ENCODE data around the gene PODXL2. TPM values are rescaled to one million over a fixed set of nuclear protein-coding genes. Genes with fewer than 3 reads are reported as not detected.

PODXL2 gene
- total RNA-seq, 1 donor from 2014 or later, result 14.5 TPM

- no peaks in the 10 kb centered on the region for H3K27me3 ChIP-seq (ENCODE audit: insufficient read depth, low read length)
- DNase-seq (ENCODE audit: low read depth), result no peak
- peaks cover 4% of the 10 kb centered on the region for H3K36me3 Mint-ChIP-seq (ENCODE audit: low read depth, unreplicated experiment)
- H3K4me3 ChIP-seq (ENCODE audit: insufficient read depth, low read depth, low read length), result no peak overlapping the region
- H3K79me2 ChIP-seq (ENCODE audit: insufficient read depth, low read length), result peaks cover 71% of the 10 kb centered on the region
- FAIRE-seq, result no peak
- no peaks in the 10 kb centered on the region for H3K9me3 Mint-ChIP-seq (ENCODE audit: unreplicated experiment)
- H3K27me3 Mint-ChIP-seq (ENCODE audit: low read depth, unreplicated experiment), result no peaks in the 10 kb centered on the region
- no peak overlapping the region for H3K9ac ChIP-seq (ENCODE audit: low read length)
- H2AFZ ChIP-seq (ENCODE audit: low read depth, low read length), result no peak overlapping the region
- H3K27ac ChIP-seq (ENCODE audit: low read depth, low read length), result no peak overlapping the region
- peaks cover 30% of the 10 kb centered on the region for H3K4me1 ChIP-seq (ENCODE audit: insufficient read depth, low read length)
- H3K36me3 ChIP-seq (ENCODE audit: insufficient read depth, low read length), result no peaks in the 10 kb centered on the region
- H3K27ac Mint-ChIP-seq (ENCODE audit: unreplicated experiment), result no peak overlapping the region
- peaks cover 64% of the 10 kb centered on the region for H4K20me1 ChIP-seq (ENCODE audit: insufficient read depth, low read length)
- no peaks in the 10 kb centered on the region for H3K9me3 ChIP-seq (ENCODE audit: insufficient read depth, low read depth, low read length)
- no peak overlapping the region for H3K4me3 Mint-ChIP-seq (ENCODE audit: unreplicated experiment)
- H3K4me1 Mint-ChIP-seq (ENCODE audit: low read depth, unreplicated experiment), result peaks cover 18% of the 10 kb centered on the region
- TF ChIP-seq EZH2 (IDR thresholded peaks at IDR 0.05; ENCODE audit: insufficient read depth, low read length), result no peak
- TF ChIP-seq CTCF (IDR thresholded peaks at IDR 0.05; ENCODE audit: insufficient read depth, low read depth, low read length), result no peak
- no peak overlapping the region for H3K4me2 ChIP-seq (ENCODE audit: low read length)
These were observed 41.1 kb upstream of the PODXL2 start for GRCh38 chr3:127587876-127588275.

GRCh38 chr3:127588806-127589577 lies 40.0 kb upstream of the PODXL2 start:
- H3K4me2 ChIP-seq (ENCODE audit: low read length), result peak overlapping the region; percentile 98
- H4K20me1 ChIP-seq (ENCODE audit: insufficient read depth, low read length), result peaks cover 57% of the 10 kb centered on the region
- H3K27me3 ChIP-seq (ENCODE audit: insufficient read depth, low read length), result no peaks in the 10 kb centered on the region
- peak overlapping the region; percentile 89 for H2AFZ ChIP-seq (ENCODE audit: low read depth, low read length)
- no peaks in the 10 kb centered on the region for H3K9me3 Mint-ChIP-seq (ENCODE audit: unreplicated experiment)
- DNase-seq (ENCODE audit: low read depth), result peak; percentile 72
- no peak for TF ChIP-seq CTCF (IDR thresholded peaks at IDR 0.05; ENCODE audit: insufficient read depth, low read depth, low read length)
- TF ChIP-seq EZH2 (IDR thresholded peaks at IDR 0.05; ENCODE audit: insufficient read depth, low read length), result no peak
- H3K4me1 Mint-ChIP-seq (ENCODE audit: low read depth, unreplicated experiment), result peaks cover 18% of the 10 kb centered on the region
- peak overlapping the region; percentile 84 for H3K27ac Mint-ChIP-seq (ENCODE audit: unreplicated experiment)
- H3K36me3 Mint-ChIP-seq (ENCODE audit: low read depth, unreplicated experiment), result peaks cover 4% of the 10 kb centered on the region
- H3K79me2 ChIP-seq (ENCODE audit: insufficient read depth, low read length), result peaks cover 64% of the 10 kb centered on the region
- peak overlapping the region; percentile 84 for H3K4me3 ChIP-seq (ENCODE audit: insufficient read depth, low read depth, low read length)
- H3K27me3 Mint-ChIP-seq (ENCODE audit: low read depth, unreplicated experiment), result peaks cover 2% of the 10 kb centered on the region
- peaks cover 30% of the 10 kb centered on the region for H3K4me1 ChIP-seq (ENCODE audit: insufficient read depth, low read length)
- peak overlapping the region; percentile 93 for H3K9ac ChIP-seq (ENCODE audit: low read length)
- no peaks in the 10 kb centered on the region for H3K9me3 ChIP-seq (ENCODE audit: insufficient read depth, low read depth, low read length)
- peak overlapping the region; percentile 88 for H3K27ac ChIP-seq (ENCODE audit: low read depth, low read length)
- peak overlapping the region; percentile 94 for H3K4me3 Mint-ChIP-seq (ENCODE audit: unreplicated experiment)
- FAIRE-seq, result no peak
- H3K36me3 ChIP-seq (ENCODE audit: insufficient read depth, low read length), result no peaks in the 10 kb centered on the region

Data from astrocyte (in vitro differentiated cells and primary cell).